Mucosa of descending colon (tissue), 3 donors: Measurements from ENCODE around the gene AADAC. TPM values are rescaled to one million over a fixed set of nuclear protein-coding genes. Genes with fewer than 3 reads are reported as not detected.
"Not testable (repeated sequence)": the region's sequence is repeated elsewhere in the genome, so short reads cannot be mapped to it uniquely, and the experiment has no call there.

Experiments
- ATAC-seq: fragments of 200-7000 bp; cut with Tn5 transposase; one replicate; pipeline ENCODE4 v1.9.1; 2020; ENCODE audit warnings: mild to moderate bottlenecking, moderate library complexity
- DNase-seq, 3 donors: peaks; one replicate each; pipeline ENCODE4 v3.0.0-alpha.2; 2020
- H3K36me3 ChIP-seq: fragments of 200-600 bp; one replicate; pipeline ENCODE4 v1.8.0; 2021; ENCODE audit warnings: low read depth, mild to moderate bottlenecking
- H3K4me1 ChIP-seq: fragments of 200-600 bp; one replicate; pipeline ENCODE4 v1.8.0; 2021; ENCODE audit warnings: low read depth, mild to moderate bottlenecking
- H3K4me3 ChIP-seq: fragments of 200-600 bp; one replicate; pipeline ENCODE4 v1.8.0; 2021; ENCODE audit warnings: mild to moderate bottlenecking
- H3K9me3 ChIP-seq: fragments of 200-600 bp; one replicate; pipeline ENCODE4 v1.8.0; 2021; ENCODE audit warnings: mild to moderate bottlenecking
- CTCF ChIP-seq: fragments of 200-600 bp; IDR thresholded peaks from one replicate; pipeline ENCODE4 v1.8.0; 2022; ENCODE audit warnings: antibody characterized with exemption, mild to moderate bottlenecking
- intact Hi-C, 2 donors: fragments of 100-400 bp; cut with DNase I in 1 of 2; cut with micrococcal nuclease in 1 of 2; formaldehyde crosslinking; loops; one replicate each; pipeline versions ENCODE4 v1.11.0 to v1.11.1; 2022; cut with DNase I, micrococcal nuclease
- total RNA-seq, 3 donors: library from RNA; stranded (reverse); fragmentation: NEBNext Ultra II Directional in 2 of 3; extraction: Animal tissue kit (Norgen Biotek cat#: 25700) in 2 of 3; gene quantifications; one replicate each; pipeline versions ENCODE4 v1.2.1 to v1.2.4, GENCODE V29; 2021 to 2023
- donor health status: DM: no; HTN: no; CAD: no; lungs with moderate emphysema.
- donor health status: DM: no; HTN: no; CAD: no.
- donor health status: DM: no; HTN: yes; CAD: no.

AADAC gene
- total RNA-seq, 3 donors from 2014 or later = 0.19 to 0.35 TPM; not detected in 1

GRCh38 chr3:151867666-151868065, 53.8 kb downstream of the AADAC start:
- DNase-seq = no peak
- Histone ChIP-seq H3K9me3 (no peaks in the 10 kb centered on the region), H3K4me1 (no peaks in the 10 kb centered on the region), H3K36me3 (no peaks in the 10 kb centered on the region), H3K4me3 (no peak overlapping the region)
- no peak for ATAC-seq
- TF ChIP-seq CTCF = no peak
- intact Hi-C loops = no loop called here

- intact Hi-C loops = no loop called here
- Histone ChIP-seq H3K4me1 (no peaks in the 10 kb centered on the region), H3K36me3 (no peaks in the 10 kb centered on the region), H3K4me3 (no peak overlapping the region), H3K9me3 (no peaks in the 10 kb centered on the region)
- no peak for DNase-seq
- TF ChIP-seq CTCF = no peak
- ATAC-seq = no peak
Observed at GRCh38 chr3:151869181-151869580, 55.3 kb downstream of the AADAC start.

- Histone ChIP-seq H3K36me3 (no peaks in the 10 kb centered on the region), H3K4me3 (no peak overlapping the region), H3K9me3 (no peaks in the 10 kb centered on the region), H3K4me1 (no peaks in the 10 kb centered on the region)
- TF ChIP-seq CTCF = no peak
- ATAC-seq = peak; percentile 70
- intact Hi-C loops = no loop called here
- DNase-seq = peak in 1 of 3 donors; percentile 18
Observed at GRCh38 chr3:151871639-151872468, 57.9 kb downstream of the AADAC start.

GRCh38 chr3:151873398-151873797, 59.5 kb downstream of the AADAC start, which contains the start of gene SUCNR1:
Gene SUCNR1 (plus strand): TSS chr3:151873643. CDS start chr3:151879893, 6,250 bp downstream.
- no peak for TF ChIP-seq CTCF
- DNase-seq (peak in 1 of 3 donors; percentile 21), ATAC-seq (no peak)
- Histone ChIP-seq H3K9me3 (no peaks in the 10 kb centered on the region), H3K4me1 (no peaks in the 10 kb centered on the region), H3K4me3 (no peak within 1 kb of the TSS), H3K36me3 (no peaks in the 10 kb centered on the region)
- intact Hi-C loops = no loop called here

- DNase-seq, H3K4me1 ChIP-seq, ATAC-seq, H3K4me3 ChIP-seq, intact Hi-C loops, H3K9me3 ChIP-seq, H3K36me3 ChIP-seq: not testable (repeated sequence)
Observed at GRCh38 chr3:151874079-151874478, 60.2 kb downstream of the AADAC start.

GRCh38 chr3:151875759-151876158, 61.8 kb downstream of the AADAC start:
- intact Hi-C loops = no loop called here
- TF ChIP-seq CTCF = no peak
- DNase-seq (peak in 1 of 3 donors; percentile 37), ATAC-seq (peak; percentile 80)
- H3K4me1 ChIP-seq = no peaks in the 10 kb centered on the region
- H3K36me3 ChIP-seq = no peaks in the 10 kb centered on the region
- H3K9me3 ChIP-seq = no peaks in the 10 kb centered on the region
- no peak overlapping the region for H3K4me3 ChIP-seq
